Left lobe of liver (tissue), 2 donors: ENCODE results near the gene CST2. TPM values are rescaled to one million over a fixed set of nuclear protein-coding genes. Genes with fewer than 3 reads are reported as not detected.
"Not testable (repeated sequence)": the region's sequence is repeated elsewhere in the genome, so short reads cannot be mapped to it uniquely, and the experiment has no call there.

Experiments
- ATAC-seq: fragments of 200-7000 bp; cut with Tn5 transposase; one replicate; pipeline ENCODE4 v1.9.1; 2020; ENCODE audit warnings: mild to moderate bottlenecking, moderate library complexity
- DNase-seq: peaks from one replicate; pipeline ENCODE4 v3.0.0-alpha.2; 2020; ENCODE audit warnings: low spot score
- total RNA-seq: library from RNA; stranded (reverse); gene quantifications from one replicate; pipeline ENCODE4 v1.2.1, GENCODE V29; 2021
- donor health status: DM: no; HTN: no; CAD: no; lungs with moderate emphysema.
- donor health status: DM: no; HTN: yes; CAD: no.

Gene CST2
- not detected for total RNA-seq

DNA sequence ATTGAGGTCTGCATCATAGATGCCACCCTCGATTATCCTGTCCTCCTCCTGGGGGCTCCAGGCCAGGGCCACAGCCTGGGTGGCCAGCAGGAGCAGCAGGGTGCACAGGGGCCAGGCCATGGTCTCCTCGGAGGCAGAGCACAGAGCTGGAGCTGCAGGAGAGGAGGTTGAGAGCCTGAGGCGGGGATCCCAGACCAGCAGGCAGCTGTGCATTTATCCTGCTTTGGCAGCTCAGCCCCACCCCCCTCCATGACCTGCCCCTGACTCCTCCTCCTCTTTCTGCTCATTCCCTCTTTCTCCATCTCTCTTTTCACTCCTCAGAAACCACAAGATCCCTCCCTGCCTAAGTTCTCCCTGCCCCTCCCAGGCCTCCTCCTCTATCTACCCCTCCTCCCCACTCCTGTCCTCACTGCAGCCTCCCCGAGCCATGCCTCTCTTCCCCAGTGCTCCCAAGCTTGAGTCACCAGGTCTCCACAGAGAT lies at the start of gene CST2:
TSS of gene CST2 (minus strand) at position 189 of the 481 bp plus-strand sequence. CDS start at position 120, 69 bp downstream.
- DNase-seq (no peak), ATAC-seq (no peak)

GRCh38 chr20:23875606-23876237 lies 49.2 kb upstream of the CST2 start:
- ATAC-seq (no peak), DNase-seq (no peak)

DNA sequence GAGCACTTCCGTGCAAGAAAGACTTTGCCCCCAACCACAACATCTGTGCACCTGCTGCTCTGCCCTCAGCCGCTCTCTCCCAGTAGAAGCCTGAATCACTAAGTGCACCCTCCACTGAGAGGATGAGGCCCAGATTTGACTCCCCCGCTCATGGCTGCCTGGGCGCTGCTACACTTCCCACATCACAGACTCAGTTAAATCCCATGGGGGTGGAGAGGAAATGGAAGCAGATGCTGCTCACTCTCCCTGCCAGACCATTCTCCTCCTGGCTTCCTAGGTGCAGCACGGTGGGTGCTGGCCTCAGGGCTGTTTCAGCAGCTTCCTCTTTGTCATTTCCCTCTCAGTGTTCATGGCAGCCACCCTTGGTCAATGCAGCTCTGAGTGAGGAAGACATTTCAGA lies 48.2 kb upstream of the CST2 start:
- DNase-seq = no peak
- no peak for ATAC-seq

GRCh38 chr20:23873370-23874015 lies 47.0 kb upstream of the CST2 start:
- no peak for DNase-seq
- ATAC-seq = no peak

DNA sequence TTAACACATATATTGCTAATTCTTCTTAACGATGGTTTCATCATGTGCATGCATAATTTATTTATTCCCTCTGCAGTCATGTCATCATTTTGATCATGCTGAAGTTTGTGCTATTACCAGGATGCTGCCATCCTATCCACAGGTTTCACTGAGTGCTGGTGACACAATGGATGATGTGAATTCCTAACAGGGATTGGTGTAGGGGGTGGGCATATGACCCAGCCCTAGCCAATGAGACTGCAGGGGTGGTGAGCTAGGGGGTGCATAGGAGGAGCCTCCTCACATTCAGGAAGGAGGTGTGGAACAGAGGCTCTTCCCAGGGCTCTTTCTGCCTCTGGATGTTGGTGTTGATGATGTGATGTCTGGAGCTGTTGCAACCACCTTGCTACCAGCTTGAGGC lies 45.5 kb upstream of the CST2 start:
- ATAC-seq = no peak
- no peak for DNase-seq

GRCh38 chr20:23870461-23870860 lies 43.9 kb upstream of the CST2 start:
- ATAC-seq (no peak), DNase-seq (no peak)

GRCh38 chr20:23869520-23869919 lies 43.0 kb upstream of the CST2 start:
- DNase-seq = no peak
- no peak for ATAC-seq

DNA sequence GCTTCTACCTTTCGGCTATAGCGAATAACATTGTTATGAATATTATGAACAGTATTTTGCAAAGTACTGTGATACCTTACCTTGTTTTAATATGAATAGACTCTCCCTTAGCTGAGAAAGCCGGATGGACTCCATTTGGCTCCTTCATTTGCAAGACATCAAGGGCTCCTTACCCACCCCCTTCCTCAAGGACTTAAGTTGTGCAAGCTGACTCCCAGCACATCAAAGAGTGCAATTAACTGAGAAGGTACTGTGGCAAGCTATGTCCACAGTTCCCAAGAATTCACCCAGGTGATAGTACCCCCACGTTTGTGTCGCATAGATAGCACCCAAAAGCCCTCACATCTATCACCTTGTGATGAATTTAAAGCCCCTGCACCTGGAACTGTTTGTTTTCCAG lies 41.8 kb upstream of the CST2 start:
- DNase-seq = no peak
- ATAC-seq = no peak

GRCh38 chr20:23867152-23867776 lies 40.7 kb upstream of the CST2 start:
- ATAC-seq (no peak), DNase-seq (no peak)

DNA sequence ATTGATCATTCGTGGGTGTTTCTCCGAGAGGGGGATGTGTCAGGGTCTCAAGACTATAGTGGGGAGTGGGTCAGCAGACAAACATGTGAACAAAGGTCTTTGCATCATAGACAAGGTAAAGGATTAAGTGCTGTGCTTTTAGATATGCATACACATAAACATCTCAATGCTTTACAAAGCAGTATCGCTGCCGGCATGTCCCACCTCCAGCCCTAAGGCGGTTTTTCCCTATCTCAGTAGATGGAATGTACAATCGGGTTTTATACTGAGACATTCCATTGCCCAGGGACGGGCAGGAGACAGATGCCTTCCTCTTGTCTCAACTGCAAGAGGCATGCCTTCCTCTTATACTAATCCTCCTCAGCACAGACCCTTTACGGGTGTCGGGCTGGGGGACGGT lies 34.2 kb upstream of the CST2 start:
- ATAC-seq, DNase-seq: not testable (repeated sequence)

DNA sequence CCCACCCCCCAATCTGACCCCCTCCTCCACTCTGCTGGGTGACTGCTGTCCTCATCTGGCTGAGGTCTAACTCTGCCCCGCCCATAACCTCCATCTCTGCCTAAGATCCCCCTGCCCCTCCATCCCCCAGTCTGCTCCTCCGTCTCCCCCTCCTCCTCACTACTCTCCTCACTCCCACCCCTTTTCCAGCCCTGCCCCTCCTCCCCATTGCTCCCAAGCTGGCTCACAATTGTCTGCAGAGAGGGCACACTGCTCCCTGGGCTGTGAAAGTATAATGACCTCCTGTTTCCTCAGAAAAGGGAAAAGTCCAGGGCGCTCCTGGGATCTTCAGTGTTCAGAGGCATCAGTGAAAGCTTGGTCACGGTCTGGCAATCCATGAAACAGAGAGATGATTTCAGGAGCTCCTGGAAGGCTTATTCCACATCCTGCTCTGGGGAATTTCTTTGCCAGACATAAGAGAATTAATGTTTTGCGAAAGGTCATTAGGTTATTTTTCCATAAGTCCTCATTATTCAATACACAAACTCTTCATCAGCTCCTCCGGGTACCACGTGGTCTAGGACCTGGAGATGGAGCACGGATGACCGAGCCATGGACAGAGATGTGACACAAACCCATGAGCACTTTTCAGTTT lies 31.6 kb upstream of the CST2 start:
- DNase-seq (no peak), ATAC-seq (no peak)

DNA sequence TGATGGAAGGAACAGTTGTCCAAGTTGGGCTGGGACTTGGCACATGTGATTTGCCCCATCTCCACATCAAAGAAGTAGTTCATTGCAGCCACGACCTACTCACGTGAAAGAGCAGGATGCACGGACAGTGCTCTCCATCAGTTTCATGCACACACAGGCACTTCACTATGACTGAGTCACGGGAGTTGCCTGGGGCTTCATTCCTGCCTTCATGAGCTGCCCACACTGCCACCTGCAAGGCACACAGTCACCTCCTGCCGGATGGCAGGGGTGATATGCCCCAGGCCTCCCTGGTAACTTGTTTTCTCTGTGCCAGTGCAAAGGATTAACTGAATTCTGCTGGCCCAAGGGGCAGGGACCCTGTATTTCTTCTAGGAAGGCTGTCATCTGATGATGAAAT lies 30.2 kb upstream of the CST2 start:
- ATAC-seq = no peak
- no peak for DNase-seq

DNA sequence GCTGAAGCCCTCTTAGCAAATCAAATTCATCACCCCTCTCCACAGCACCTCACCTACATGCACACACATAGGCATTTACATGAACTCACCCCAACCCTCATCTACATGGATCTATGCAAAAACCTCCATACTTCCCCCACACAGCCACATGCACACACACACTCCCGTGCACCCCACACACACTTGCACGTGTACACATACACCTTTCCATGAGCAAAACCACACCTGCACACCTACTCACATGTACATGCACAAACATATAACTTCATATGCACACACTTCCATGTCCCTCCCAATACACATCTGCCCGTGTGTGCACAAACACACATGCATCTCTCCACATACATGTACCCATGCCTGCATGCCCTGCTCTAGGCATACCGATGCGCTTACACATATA lies 29.7 kb upstream of the CST2 start:
- DNase-seq = no peak

GRCh38 chr20:23841693-23842092 lies 15.2 kb upstream of the CST2 start:
- ATAC-seq (no peak), DNase-seq (no peak)

More for the DNA sequence above, 29.7 kb upstream of the CST2 start:
- ATAC-seq = no peak

DNA sequence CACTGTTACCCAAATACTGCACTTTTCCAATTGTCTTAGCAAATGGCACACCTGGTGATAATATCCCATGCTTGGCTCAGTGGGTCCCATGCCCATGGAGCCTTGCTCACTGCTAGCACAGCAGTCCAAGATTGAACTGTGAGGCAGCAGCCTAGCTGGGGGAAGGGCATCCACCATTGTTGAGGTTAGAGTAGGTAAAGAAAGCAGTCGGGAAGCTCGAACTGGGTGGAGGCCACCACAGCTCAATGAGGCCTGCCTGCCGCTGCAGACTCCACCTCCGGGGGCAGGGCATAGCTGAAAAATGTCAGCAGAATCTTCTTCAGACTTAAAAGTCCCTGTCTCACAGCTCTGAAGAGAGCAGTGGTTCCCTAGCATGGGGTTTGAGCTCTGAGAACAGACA lies 9.2 kb upstream of the CST2 start:
- no peak for DNase-seq
- ATAC-seq = no peak

DNA sequence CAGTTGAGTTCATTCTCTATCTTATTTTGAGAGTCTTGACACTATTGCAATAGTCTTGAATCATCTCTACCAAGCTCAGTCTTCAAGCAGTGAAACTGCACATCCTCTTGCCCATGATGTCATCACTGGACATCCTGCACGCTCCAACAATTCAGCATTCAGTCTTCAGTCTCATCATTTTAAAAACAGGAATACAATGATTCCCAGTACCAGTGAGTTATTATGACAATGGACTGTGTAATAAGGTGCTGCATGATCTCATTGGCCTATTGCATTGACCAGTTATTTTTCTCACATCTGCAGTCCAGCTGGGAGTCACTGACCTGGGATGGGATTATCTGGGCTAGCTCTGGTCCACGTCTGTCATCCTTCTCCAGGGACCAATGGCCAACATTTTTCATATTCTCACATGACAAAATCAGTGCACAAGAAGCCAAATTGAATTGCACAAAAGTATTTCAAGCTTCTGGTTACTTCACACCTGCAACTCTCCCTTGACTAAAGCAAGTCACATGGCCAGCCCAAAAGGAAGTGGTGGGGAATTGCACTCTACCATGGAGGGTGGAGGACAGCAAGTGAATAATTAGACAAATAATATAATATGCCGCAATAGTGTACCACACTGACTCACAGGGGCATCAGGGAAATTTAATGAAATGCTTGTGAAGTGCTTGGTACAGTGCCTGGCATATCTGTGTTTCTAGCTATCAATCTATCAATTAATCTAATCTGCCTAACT lies 6.4 kb upstream of the CST2 start:
- ATAC-seq = no peak
- DNase-seq = no peak

- DNase-seq, ATAC-seq: not testable (repeated sequence)
These were observed 5.4 kb upstream of the CST2 start for GRCh38 chr20:23831961-23832360.

- DNase-seq (no peak), ATAC-seq (no peak)
These were observed 2.8 kb downstream of the CST2 start for GRCh38 chr20:23823621-23824324.

- DNase-seq (no peak), ATAC-seq (no peak)
These were observed 3.4 kb downstream of the CST2 start for GRCh38 chr20:23823111-23823510.

- no peak for DNase-seq
- ATAC-seq = no peak
These were observed 6.0 kb downstream of the CST2 start for GRCh38 chr20:23820493-23820892.
